ENCODE results near the gene CFAP119.
"Not testable (repeated sequence)": the region's sequence is repeated elsewhere in the genome, so short reads cannot be mapped to it uniquely, and the experiment has no call there.

Gene CFAP119

DNA sequence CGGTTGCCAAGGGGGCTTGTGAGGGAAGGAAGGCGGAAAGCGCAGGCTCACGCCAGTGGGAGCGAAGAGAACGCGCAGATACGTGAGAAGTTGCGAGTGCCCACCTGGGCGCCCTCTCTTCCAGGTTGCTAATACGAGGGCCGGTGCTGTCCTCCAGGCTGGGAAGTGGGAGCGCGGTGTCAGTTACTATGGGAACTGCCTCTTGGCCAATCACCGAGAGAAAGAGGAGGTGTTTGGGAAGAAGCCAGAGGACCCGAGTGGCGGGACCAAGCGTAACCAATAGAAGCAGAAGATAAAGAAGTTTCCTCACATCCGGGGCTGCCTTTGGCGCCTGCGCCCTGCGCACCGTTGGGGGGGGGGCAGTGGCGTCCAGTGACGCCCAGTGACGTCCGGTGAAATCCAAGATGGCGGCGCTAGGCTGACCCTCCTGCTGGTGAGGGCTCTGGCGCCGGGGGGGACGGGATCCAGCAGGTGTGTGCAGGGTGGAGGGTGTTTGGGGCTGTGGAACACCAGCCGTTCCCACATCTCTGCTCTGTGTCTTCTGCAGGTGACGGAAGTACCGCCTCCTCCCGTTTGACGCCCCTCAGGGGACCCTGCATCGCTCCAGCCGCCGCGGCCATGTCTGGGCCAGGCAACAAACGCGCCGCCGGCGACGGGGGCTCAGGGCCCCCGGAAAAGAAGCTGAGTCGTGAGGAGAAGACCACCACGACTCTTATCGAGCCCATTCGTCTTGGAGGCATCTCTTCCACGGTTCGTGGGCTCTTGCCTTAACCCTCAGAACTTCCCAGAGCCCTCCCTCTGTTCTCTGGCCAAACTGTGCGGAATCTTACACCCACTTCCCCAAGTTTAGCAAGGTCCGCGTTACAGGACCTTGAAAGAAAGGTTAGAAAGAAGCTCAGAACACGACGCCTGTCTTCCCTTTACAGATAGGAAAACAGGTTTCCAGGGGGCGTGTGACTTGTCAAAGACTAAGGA, at the start of gene CFAP119, which contains the start of gene RNF40:
Gene CFAP119, minus strand, starts transcription at position 135 of the 975 bp plus-strand sequence. CDS start 314 bp downstream, outside the sequence.
Gene RNF40, plus strand, starts transcription at position 395 of the 975 bp plus-strand sequence. Its CDS starts 224 bp downstream, at position 619.
- peak; percentile 90 to 94 for DNase-seq

GRCh38 chr16:30809675-30810074, 47.8 kb upstream of the CFAP119 start:
- DNase-seq: not testable (repeated sequence)

DNA sequence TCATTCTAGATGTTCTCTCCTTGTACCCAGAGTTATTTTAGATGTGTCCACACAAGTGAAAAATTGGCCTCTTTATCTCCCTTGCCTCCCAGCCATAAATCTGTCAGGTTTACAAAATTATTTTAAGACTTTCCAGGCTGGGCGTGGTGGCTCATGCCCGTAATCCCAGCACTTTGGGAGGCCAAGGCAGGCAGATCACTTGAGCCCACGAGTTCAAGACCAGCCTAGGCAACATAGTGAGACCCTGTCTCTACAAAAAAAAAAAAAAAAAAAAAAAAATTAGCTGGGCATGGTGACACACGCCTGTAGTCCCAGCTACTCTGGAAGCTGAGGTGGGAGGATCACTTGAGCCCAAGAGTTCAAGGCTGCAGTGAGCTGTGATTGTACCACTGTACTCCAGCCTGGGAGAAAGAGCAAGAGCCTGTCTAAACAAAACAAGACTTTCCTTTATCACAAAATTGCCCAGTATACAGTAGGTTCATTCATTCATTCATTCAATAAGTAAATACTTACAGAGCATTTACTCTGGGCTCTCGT, 47.1 kb upstream of the CFAP119 start:
- DNase-seq: not testable (repeated sequence)

DNA sequence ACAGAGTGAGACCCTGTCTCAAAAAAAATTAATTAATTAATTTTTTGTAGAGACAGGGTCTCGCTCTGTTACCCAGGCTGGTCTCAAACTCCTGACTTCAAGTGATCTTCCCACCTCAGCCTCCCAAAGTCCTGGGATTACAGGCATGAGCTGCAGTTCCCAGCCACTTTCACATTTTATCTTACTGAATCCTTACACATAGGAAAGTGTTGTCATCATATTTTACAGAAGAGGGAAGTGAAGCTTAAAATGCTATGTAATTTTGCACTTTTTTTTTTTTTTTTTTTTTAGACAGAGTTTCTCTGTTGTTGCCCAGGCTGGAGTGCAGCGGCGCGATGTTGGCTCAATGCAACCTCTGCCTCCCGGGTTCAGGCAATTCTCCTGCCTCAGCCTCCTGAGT, 46.3 kb upstream of the CFAP119 start:
- DNase-seq: no peak

DNA sequence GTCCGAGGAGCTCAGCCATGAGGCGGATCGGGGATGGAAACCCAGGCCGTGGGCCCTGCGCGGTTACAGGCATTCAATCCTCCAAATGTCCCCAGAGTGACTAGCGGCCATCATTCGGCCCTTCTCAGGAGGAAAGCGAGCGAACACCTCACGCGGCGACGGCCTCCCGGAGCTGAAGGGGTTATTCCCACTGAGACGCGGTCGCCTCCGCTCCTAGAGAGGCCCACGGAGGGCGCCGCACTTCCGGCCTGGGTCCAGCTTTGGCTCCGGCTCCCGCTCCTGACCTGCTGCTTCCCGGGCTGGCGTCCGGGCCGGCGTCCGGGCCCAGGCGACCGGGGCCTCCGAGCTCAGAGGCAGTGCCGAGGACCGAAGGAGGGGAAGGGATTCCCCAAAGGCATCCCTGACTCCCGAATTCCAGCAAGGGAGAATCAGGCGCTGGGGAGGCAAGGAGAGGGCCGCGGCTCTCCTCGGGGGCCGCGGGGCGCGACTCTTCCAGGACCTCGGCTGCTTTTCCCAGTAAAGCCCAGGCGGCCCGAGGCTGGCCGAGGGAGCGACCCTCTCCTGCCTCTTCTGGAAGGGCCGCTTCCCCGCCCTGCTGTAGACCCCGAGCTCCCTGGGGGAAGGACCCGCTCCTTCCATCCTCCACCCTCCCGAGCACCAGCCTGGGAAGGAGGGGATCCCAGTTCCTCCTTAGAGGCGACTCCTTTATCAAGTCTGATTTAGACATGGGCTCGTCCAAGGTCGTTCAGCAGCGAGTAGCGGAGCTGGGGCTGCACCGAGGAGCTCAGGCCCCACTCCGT, 43.7 kb upstream of the CFAP119 start:
- peak; percentile 50 to 60 for DNase-seq

DNA sequence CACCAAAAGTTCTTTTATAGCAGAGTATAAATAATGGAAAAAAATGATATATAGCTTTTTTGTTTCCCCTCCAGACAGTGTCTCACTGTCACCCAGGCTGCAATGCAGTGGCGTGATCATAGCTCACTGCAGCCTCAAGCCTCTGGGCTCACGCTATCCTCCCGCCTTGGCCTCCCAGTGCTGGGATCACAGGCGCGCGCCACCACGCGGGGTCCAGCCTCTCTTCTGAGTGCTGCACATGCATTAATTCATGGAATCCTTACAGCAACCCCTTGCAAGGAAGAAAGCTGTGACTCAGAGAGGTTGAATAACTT, 43.2 kb upstream of the CFAP119 start:
- DNase-seq: no peak

DNA sequence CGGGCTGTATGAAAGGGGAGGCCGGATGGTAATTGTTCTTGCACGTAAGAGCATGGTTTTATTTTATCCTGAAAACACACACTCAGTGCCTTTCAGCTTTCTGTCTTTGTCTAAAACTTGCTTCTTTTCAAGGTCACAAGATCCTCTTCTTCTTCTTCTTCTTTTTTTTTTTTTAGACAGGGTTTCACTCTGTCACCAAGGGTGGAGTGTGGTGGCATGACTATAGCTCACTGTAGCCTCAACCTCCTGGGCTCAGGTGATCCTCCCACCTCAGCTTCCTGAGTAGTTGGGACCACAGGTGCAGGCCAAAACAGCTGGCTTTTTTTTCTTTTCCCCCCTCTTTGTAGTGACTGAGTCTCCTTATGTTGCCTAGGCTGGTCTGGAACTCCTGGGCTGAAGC, 41.1 kb upstream of the CFAP119 start:
- no peak for DNase-seq

GRCh38 chr16:30797670-30798309, 35.9 kb upstream of the CFAP119 start:
- no peak for DNase-seq

DNA sequence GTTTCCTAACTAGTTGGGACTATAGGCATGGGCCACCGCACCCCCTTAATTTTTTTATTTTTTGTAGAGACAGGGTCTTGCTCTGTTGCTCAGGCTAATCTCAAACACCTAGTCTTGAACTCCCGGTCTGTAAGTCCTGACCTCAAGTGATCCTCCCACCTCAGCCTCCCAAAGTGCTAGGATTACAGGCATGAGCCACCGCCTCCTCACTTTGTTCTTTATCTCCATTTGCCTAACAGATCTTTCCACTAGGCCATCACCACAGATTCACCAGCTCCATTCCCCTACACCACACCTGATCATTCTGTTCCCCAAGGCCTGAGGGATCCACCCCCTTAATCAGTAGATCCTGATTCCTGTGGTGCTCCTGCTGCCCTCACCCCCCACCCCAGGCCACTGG, 32.8 kb upstream of the CFAP119 start:
- no peak for DNase-seq

- DNase-seq: no peak
Measured at GRCh38 chr16:30793508-30794069, 31.7 kb upstream of the CFAP119 start.

DNA sequence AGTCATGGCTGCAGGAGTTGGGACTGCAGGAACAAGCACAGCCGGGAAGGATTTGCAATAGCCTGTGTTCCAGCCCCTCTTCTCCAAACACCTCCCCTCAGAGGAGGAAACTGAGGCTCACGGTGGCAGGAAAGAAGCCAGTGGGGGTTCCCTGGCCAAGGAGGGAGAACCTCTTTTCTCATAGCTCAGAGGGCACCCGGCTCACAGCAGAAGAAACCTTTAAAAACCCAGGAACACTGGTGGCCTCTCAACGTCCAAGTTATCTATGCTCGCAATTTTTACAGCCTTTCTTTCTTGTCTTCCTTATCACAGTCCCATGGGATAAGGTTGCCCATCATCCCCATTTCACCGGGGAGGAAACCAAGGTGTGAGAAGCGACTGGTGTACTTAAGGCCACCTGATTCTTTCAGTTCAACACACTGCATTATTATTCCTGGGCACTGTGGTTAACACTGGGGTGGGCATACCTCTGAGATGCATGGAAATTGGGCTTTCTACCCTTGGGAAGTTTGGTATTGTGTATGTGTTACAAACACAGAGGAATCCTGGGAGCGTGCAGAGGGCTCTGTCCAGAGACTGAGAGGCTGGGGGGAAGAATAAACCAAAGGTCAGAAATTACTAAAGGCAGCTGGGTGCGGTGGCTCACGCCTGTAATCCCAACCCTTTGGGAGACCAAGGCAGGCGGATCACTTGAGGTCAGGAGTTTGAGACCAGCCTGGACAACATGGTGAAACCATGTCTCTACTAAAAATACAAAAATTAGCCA, 25.9 kb upstream of the CFAP119 start:
- no peak for DNase-seq

DNA sequence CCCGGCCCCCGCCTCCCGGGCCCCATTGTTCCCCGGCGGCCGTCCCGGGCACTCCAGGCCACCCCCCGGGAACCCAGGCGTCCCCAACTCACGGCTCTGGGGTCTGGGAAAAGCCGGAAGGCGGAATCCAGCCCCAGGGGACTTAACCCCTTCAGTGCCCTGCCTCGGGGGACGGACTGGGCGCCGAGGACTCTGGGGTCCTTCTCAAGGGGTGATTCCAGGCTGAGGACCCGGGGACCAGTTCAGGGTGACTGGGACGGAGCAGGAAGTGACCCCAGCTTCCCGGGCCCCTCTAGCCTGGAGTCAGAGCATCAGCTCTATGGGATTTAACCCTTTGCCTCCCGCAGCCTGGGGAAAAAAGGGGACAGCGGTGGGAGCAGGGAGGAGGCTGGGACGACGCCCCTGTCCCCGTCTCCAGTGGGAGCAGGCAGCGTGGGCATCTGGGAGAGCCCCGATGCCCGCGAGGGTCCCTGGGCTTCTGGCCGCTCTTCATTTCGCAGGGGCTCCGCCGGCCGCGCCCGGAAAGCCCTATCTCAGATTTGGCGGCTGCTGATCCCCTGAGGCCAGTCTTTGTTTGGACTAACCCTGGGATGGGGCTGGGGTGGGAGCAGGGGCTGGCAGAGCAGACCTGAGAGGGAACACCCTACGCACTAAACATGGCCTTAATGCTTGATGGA, 25.2 kb upstream of the CFAP119 start, which contains the start of gene ZNF629:
Gene ZNF629, minus strand, starts transcription at position 270 of the 677 bp plus-strand sequence. CDS start 2,723 bp downstream, outside the sequence.
- peak; percentile 27 to 43 for DNase-seq

- DNase-seq: peak; percentile 26 to 31
Measured at GRCh38 chr16:30786115-30786935, 24.5 kb upstream of the CFAP119 start.

- DNase-seq: no peak
Measured at GRCh38 chr16:30785126-30786106, 23.6 kb upstream of the CFAP119 start.

DNA sequence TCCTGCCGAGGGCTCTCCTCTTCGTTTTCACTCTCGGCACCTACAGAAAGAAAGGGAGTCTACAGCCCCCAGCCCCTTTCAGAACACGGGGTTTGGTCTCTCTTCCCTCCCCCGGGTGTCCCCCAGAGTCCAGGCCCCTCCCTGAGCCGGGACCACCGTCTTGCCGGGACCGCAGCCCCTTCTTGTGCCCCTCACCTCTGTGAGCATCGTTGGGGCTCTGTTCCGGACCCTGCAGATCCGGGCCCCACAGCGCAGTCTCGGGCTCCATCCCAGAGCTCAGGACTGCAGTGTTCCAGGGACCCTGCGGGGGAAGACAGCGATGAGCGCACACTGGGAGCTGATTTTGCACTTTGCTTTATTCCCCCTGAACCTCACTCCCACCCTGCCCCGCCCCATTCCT, 22.4 kb upstream of the CFAP119 start:
- DNase-seq: no peak

DNA sequence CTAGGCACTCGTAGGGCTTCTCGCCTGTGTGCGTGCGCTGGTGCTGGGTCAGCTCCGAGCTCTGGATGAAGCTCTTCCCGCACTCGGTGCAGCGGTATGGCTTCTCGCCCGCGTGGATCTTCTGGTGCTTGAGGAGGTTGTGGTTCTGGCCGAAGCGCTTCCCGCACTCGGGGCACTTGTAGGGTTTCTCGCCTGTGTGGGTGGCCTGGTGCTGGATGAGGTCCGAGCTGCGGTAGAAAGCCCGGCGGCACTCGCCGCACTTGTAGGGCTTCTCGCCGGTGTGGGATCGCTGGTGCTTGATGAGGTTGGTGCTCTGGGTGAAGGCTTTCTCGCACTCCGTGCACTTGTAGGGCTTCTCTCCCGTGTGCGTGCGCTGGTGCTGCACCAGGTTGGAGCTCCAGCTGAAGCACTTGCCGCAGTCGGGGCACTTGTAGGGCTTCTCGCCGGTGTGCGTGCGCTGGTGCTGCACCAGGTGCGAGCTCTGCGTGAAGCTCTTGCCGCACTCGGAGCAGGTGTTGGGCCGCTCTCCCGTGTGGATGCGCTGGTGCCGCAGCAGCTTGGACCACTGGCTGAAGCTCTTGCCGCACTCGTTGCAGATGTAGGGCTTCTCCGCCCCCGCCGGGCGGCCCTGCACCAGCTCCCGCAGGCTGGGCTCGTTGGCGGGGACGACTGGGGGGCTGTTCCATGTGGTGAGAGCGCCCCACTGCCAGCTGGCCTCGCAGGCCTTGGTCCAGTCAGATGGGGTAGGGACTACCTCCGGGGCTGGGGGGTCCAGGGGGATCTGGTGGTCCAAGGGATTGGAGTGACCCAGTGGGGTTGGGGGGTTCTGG, 21.6 kb upstream of the CFAP119 start:
- DNase-seq: no peak

DNA sequence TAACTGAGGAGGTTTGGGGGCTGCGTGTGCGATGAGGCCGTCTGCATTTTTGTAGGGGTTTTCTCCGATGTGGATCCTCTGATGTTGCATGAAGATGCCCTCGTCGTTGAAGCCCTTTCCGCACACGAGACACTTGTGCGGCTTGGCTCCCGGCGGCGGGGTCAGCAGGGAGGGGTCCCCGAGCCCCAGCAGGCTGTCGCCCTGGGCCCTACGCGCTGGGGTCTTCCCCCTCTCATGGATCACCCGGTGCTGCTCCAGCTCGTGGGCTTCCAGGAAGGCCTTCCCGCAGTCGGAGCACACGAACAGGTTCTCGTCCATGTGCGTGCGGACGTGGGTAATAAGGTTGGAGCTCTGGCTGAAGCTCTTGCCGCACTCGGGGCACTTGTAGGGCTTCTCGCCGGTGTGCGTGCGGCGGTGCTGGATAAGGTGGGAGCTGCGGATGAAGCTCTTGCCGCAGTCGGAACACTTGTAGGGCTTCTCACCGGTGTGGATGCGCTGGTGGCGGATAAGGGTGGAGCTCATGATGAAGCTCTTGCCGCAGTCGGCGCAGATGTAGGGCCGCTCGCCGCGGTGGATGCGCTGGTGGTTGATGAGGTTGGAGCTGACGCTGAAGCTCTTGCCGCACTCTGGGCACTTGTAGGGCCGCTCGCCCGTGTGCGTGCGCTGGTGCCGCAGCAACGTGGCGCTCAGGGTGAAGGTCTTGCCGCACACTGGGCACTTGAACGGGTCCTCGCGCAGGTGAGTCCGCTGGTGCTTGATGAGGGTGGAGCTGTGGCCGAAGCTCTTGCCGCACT, 20.8 kb upstream of the CFAP119 start:
- DNase-seq: no peak

All from activated CD4-positive, alpha-beta T cell treated with anti-CD3 and anti-CD28 coated beads, Interleukin-2, amount 50 U/mL, for 48 hours (primary cell).